ENCODE data around the gene PLPP4.

PLPP4 gene

DNA sequence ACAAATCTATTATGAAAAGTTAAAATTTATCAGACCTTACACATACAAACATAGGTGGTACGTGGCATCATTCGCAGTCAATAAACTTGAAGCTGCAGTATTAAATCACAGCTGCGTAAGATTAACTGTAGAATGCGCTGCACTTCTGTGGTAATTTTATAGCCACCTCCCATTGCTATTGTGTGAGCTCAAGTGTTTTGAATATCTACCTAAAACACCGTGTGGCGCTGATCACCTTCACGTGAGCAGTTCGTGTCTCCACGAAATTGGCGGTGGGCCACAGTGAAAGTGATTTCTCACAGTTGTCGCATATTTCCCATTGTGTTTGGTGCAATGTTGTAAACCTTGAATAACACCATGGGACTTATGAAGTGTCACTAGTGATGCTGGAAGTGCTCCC is 102.8 kb downstream of the PLPP4 start:
- H3K79me2 ChIP-seq (ENCODE audit: low read length), result no peaks in the 10 kb centered on the region
- no peak overlapping the region for H3K9ac ChIP-seq (ENCODE audit: low read length)
- no peak for TF ChIP-seq CTCF (IDR thresholded peaks at IDR 0.05; ENCODE audit: low read depth, low read length)
- TF ChIP-seq EZH2phosphoT487 (IDR thresholded peaks at IDR 0.05; ENCODE audit: low read depth), result no peak
- no peak overlapping the region for H3K27ac ChIP-seq (ENCODE audit: low read length)
- H4K20me1 ChIP-seq (ENCODE audit: insufficient read depth, low read length), result no peaks in the 10 kb centered on the region
- H3K9me3 ChIP-seq (ENCODE audit: insufficient read depth, low read length), result no peaks in the 10 kb centered on the region
- peaks cover 3% of the 10 kb centered on the region for H3K4me1 ChIP-seq (ENCODE audit: low read length)
- no peaks in the 10 kb centered on the region for H3K36me3 ChIP-seq (replicated peaks; ENCODE audit: low read depth, low read length)
- H2AFZ ChIP-seq (ENCODE audit: low read depth, low read length), result no peak overlapping the region
- no peak overlapping the region for H3K4me3 ChIP-seq (ENCODE audit: low read length)
- no peaks in the 10 kb centered on the region for H3K27me3 ChIP-seq (ENCODE audit: low read depth, low read length)
- H3K4me2 ChIP-seq (ENCODE audit: low read length), result no peak overlapping the region

- TF ChIP-seq CTCF (IDR thresholded peaks at IDR 0.05; ENCODE audit: low read depth, low read length) (no peak), EZH2phosphoT487 (IDR thresholded peaks at IDR 0.05; ENCODE audit: low read depth) (no peak)
- no peak overlapping the region for H3K27ac ChIP-seq (ENCODE audit: low read length)
- H3K36me3 ChIP-seq (replicated peaks; ENCODE audit: low read depth, low read length), result no peaks in the 10 kb centered on the region
- H4K20me1 ChIP-seq (ENCODE audit: insufficient read depth, low read length), result no peaks in the 10 kb centered on the region
- H3K4me3 ChIP-seq (ENCODE audit: low read length), result no peak overlapping the region
- no peaks in the 10 kb centered on the region for H3K4me1 ChIP-seq (ENCODE audit: low read length)
- H3K79me2 ChIP-seq (ENCODE audit: low read length), result no peaks in the 10 kb centered on the region
- H3K9me3 ChIP-seq (ENCODE audit: insufficient read depth, low read length), result no peaks in the 10 kb centered on the region
- H3K9ac ChIP-seq (ENCODE audit: low read length), result no peak overlapping the region
- no peaks in the 10 kb centered on the region for H3K27me3 ChIP-seq (ENCODE audit: low read depth, low read length)
- no peak overlapping the region for H3K4me2 ChIP-seq (ENCODE audit: low read length)
- H2AFZ ChIP-seq (ENCODE audit: low read depth, low read length), result no peak overlapping the region
These were observed 105.9 kb downstream of the PLPP4 start for GRCh38 chr10:120562956-120563355.

GRCh38 chr10:120570418-120570817 is 113.4 kb downstream of the PLPP4 start:
- Histone ChIP-seq H4K20me1 (ENCODE audit: insufficient read depth, low read length) (no peaks in the 10 kb centered on the region), H3K4me3 (ENCODE audit: low read length) (no peak overlapping the region), H3K79me2 (ENCODE audit: low read length) (no peaks in the 10 kb centered on the region), H3K27me3 (ENCODE audit: low read depth, low read length) (no peaks in the 10 kb centered on the region), H3K27ac (ENCODE audit: low read length) (no peak overlapping the region), H3K4me1 (ENCODE audit: low read length) (no peaks in the 10 kb centered on the region), H3K9ac (ENCODE audit: low read length) (no peak overlapping the region), H2AFZ (ENCODE audit: low read depth, low read length) (no peak overlapping the region), H3K4me2 (ENCODE audit: low read length) (no peak overlapping the region), H3K36me3 (replicated peaks; ENCODE audit: low read depth, low read length) (no peaks in the 10 kb centered on the region), H3K9me3 (ENCODE audit: insufficient read depth, low read length) (no peaks in the 10 kb centered on the region)
- TF ChIP-seq EZH2phosphoT487 (IDR thresholded peaks at IDR 0.05; ENCODE audit: low read depth), result no peak
- TF ChIP-seq CTCF (IDR thresholded peaks at IDR 0.05; ENCODE audit: low read depth, low read length), result no peak

DNA sequence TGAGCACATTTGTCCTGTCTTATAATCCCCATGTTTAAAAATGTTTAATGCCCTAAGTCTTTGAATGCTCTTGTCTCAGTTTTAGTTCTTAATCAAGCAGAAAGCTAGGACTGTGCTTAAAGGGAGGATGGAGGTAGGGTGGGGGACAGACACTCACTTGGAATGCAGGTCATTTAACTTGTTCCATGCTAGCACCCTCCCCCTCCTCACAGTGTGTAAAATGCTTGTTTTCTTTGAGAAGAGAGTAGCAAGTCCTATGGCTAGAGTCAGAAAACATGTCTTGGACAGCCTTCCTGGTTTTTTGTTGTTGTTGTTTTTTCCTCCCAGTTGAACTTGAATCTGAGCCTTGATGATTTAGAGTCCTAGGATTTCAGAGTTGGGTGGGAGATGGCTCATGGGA is 114.2 kb downstream of the PLPP4 start:
- Histone ChIP-seq H2AFZ (ENCODE audit: low read depth, low read length) (no peak overlapping the region), H3K27ac (ENCODE audit: low read length) (no peak overlapping the region), H3K4me3 (ENCODE audit: low read length) (no peak overlapping the region), H3K27me3 (ENCODE audit: low read depth, low read length) (no peaks in the 10 kb centered on the region), H4K20me1 (ENCODE audit: insufficient read depth, low read length) (no peaks in the 10 kb centered on the region), H3K36me3 (replicated peaks; ENCODE audit: low read depth, low read length) (no peaks in the 10 kb centered on the region), H3K4me2 (ENCODE audit: low read length) (no peak overlapping the region), H3K79me2 (ENCODE audit: low read length) (no peaks in the 10 kb centered on the region), H3K9me3 (ENCODE audit: insufficient read depth, low read length) (no peaks in the 10 kb centered on the region), H3K9ac (ENCODE audit: low read length) (no peak overlapping the region), H3K4me1 (ENCODE audit: low read length) (no peaks in the 10 kb centered on the region)
- TF ChIP-seq EZH2phosphoT487 (IDR thresholded peaks at IDR 0.05; ENCODE audit: low read depth) (no peak), CTCF (IDR thresholded peaks at IDR 0.05; ENCODE audit: low read depth, low read length) (no peak)

All from OCI-LY3 (cell line).